GM21529 (cell line): ENCODE data around the gene BCL2L1.
"Not testable (repeated sequence)": the region's sequence is repeated elsewhere in the genome, so short reads cannot be mapped to it uniquely, and the experiment has no call there.

Experiments
- ATAC-seq: cut with Tn5 transposase; IDR thresholded peaks from one replicate; pipeline ENCODE4 v1.9.1; 2021; ENCODE audit not compliant: unreplicated experiment

Gene BCL2L1

GRCh38 chr20:31661625-31662371, 60.9 kb downstream of the BCL2L1 start:
- ATAC-seq, result peak; percentile 59

DNA sequence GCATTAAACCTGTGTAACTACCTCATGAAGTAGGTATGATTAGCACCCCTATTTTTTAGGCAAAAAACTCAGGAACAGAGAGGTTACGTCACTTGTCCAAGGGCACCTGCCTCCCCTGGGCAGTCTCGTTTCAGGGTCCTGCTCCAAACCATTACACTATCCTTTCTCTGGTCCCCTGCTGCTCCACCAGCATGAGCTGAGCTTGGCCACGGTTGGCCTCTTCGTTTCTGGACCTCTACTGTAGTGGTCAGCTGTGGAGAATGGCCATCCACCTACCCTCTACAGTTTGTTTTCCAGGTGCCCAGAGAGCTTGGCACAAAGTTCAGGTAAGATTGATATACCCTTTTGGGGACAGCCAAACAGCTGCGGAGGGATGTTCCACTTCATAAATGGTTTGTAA, 68.1 kb downstream of the BCL2L1 start:
- no peak for ATAC-seq

- no peak for ATAC-seq
Observed at GRCh38 chr20:31653561-31653960, 69.1 kb downstream of the BCL2L1 start.

DNA sequence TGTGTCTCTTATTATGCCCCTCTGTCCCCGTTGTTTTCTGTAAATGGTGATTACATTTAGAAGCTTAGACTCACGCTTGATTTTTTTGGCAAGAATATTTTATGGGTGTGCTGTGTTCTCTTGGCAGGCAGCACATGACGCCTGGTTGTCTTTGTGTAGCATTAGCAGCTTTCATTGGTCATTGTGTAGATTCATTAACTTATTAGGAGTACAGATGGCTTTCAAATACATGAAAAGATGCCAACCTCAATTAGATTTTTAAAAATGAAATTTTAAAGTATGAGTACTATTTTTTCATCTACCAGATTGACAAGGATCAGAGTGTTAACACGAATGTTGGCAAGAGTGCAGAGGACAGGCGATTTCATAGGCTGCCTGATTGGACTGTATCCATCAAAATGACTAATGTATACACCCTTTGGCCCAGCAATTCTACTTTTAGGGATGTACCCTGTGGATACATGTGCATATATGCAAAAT, 69.7 kb downstream of the BCL2L1 start:
- ATAC-seq, result no peak

DNA sequence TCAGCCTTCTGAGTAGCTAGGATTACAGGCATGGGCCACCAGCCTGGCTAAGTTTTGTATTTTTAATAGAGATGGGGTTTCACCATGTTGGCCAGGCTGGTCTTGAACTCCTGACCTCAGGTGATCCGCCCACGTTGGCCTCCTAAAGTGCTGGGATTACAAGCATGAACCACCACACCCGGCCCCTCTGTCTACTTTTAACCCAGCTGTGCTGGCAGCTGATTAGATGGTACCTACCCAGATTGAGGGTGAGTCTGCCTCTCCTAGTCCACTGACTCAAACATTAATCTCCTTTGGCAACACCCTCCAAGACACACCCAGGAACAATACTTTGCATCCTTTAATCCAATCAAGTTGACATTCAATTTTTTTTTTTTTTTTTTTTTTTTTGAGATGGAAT, 74.6 kb downstream of the BCL2L1 start:
- not testable (repeated sequence) for ATAC-seq

GRCh38 chr20:31644701-31645100, 78.0 kb downstream of the BCL2L1 start:
- no peak for ATAC-seq

DNA sequence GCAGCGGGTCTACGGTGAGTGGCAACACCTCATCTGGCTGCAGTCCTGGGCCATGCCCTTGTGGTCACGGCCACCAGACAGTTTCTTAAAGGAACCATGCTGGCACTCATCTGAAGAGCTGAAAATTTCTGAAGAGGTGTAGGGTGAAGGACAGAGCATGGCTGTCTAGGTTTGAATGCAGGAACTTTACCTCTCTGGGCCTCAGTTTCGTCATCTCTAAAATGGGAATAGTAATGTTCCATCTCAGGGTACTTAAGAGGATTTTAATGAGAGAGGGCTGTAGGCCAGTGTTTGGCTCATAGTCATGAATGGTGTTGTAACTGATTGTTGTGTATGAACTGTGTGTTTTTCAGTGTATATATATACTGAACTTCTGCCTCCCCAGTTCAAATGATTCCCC, 79.1 kb downstream of the BCL2L1 start:
- no peak for ATAC-seq

DNA sequence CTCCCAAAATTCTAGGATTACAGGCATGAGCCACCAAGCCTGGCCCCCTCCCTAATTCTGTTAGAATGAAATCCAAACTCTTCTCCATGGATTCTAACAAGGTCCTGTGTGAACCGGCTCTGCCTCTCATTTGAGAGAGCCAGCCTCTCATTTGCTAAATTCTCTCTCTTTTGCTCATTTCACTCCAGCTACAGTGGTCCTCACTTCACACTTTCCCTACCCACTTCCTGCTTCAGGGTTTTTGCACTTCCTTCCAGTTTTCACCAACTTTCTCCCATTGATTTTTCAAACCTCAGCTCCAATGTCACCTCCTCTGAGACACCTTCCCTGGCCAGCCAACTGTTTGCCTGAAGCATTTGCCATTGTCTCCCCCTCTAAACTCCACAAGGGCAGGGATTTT, 79.8 kb downstream of the BCL2L1 start:
- no peak for ATAC-seq

DNA sequence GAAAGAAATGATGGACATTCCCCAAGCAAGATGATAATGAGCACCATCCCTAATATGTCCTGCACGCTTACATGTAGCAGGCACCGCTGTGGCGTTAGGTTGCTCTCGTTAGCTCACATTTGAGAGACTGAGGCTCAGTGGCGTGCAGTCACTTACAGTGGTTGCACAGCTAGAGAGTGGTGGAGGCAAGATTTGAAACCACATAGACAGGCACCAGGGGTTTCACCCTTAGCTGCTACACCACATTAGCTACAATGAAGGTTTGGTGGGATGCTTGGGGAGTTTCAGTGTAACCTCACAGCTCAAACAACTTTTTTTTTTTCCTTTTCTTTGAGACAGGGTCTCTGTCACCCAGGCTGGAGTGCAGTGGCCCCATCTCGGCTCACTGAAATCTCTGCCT, 81.3 kb downstream of the BCL2L1 start:
- no peak for ATAC-seq

DNA sequence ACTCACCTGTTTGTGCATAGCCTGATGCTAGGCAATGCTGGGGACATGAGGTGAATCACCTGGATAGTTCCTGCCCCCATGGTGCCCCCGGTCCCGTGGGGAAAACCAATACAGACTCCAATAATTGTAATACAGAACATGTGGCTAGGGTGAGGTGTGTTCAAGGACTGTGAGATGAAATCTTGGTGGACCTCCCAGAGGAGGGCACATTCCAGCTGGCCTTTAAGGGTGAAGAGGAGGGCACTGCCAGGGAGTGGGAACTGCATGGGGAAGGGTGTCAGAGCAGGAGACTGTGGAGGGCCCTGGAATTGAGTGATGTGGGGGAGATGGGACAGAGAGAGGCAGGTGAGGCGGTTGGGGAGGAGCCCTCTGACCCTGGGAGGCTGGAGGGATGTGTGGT, 82.4 kb downstream of the BCL2L1 start:
- no peak for ATAC-seq

DNA sequence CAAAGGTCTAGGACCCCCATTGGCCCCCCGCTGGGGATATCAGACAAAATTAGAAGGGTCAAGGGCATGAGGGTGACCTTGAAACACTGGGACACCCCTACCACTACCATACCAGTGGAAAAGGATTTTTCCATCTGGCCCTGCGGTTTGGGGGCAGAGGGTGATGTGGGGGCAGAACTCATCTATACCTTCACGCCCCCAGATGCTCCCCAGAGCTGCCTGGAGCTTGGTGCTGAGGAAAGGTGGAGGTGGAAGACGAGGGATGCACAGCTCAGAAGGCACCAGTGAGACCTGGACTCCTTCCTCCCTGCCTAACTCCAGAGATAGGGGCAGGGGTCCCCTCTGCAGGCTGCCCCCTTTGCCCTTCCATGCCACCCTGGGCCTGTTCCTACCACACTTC, 83.9 kb downstream of the BCL2L1 start:
- no peak for ATAC-seq

- ATAC-seq, result no peak
Observed at GRCh38 chr20:31638317-31638716, 84.4 kb downstream of the BCL2L1 start.

DNA sequence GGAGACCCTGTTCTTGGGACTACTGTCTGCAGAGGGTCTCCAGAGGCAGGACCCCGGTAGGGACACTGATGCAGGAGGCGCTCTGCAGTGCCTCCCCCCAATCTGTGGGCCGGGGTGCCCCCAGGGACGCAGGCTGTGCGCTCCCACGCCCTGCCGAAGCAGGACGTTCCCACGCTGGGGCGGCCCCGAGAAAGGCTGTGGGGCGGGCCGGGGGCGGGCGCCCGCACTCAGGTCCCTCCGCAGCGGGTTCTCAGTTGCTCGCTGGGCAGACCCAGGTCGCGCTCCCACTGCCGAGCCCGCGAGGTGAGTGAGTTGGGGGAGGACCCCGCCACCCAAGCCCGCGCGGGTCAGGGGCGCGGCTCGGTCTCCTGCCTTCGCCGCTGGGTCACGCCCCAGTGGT, 85.0 kb downstream of the BCL2L1 start, which contains the start of gene COX4I2:
COX4I2 (plus strand) TSS at position 253 of the 400 bp plus-strand sequence. CDS start 1,106 bp downstream, outside the sequence.
- no peak for ATAC-seq

- no peak for ATAC-seq
Observed at GRCh38 chr20:31633339-31633914, 89.2 kb downstream of the BCL2L1 start.

GRCh38 chr20:31632548-31633338, 89.9 kb downstream of the BCL2L1 start:
- no peak for ATAC-seq

DNA sequence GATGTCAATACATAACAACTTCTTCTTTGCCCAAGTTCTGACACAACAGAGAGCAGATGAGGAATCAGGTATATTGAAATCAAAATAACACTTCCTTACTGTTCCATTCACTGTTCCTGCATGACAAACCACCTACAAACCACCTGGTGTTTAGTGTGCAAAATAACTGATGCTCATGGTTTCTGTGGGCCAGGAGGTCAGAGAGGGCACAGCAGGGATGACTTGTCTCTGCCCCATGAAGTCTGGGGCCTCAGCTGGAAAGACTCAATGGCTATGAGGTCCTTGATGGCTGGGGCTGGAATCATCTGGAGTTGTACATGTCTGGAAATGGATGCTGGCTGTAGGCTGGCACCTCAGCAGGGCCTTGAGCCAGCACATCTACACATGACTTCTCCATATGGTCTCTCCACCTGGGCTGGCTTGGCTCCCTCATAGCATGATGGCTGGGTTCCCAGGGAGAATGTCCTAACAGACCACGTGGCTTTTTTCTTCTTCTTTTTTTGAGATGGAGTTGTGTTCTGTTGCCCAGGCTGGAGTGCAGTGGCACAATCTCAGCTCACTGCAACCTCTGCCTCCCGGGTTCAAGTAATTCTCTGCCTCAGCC, 92.4 kb downstream of the BCL2L1 start:
- ATAC-seq, result no peak

DNA sequence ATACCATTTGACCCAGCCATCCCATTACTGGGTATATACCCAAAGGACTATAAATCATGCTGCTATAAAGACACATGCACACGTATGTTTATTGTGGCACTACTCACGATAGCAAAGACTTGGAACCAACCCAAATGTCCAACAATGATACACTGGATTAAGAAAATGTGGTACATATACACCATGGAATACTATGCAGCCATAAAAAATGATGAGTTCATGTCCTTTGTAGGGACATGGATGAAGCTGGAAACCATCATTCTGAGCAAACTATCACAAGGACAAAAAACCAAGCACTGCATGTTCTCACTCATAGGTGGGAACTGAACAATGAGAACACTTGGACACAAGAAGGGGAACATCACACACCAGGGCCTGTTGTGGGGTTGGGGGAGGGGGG, 94.6 kb downstream of the BCL2L1 start:
- not testable (repeated sequence) for ATAC-seq

DNA sequence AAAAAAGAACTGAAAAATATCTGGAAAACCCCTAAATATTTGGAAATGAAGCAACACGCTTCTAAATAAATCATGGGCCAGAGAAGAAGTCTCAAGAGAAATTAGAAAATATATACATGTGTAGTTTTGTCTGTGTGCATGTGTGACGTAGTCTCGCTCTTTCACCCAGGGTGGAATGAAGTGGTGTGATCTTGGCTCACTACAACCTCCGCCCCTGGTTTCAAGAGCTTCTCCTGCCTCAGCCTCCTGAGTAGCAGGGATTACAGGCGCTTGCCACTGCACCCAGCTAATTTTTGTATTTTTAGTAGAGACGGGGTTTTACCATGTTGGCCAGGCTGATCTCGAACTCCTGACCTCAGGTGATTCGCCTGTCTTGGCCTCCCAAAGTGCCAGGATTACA, 96.1 kb downstream of the BCL2L1 start:
- ATAC-seq, result not testable (repeated sequence)

GRCh38 chr20:31623123-31623505, 99.6 kb downstream of the BCL2L1 start:
- ATAC-seq, result not testable (repeated sequence)

- no peak for ATAC-seq
Observed at GRCh38 chr20:31620246-31620645, 102.4 kb downstream of the BCL2L1 start.

DNA sequence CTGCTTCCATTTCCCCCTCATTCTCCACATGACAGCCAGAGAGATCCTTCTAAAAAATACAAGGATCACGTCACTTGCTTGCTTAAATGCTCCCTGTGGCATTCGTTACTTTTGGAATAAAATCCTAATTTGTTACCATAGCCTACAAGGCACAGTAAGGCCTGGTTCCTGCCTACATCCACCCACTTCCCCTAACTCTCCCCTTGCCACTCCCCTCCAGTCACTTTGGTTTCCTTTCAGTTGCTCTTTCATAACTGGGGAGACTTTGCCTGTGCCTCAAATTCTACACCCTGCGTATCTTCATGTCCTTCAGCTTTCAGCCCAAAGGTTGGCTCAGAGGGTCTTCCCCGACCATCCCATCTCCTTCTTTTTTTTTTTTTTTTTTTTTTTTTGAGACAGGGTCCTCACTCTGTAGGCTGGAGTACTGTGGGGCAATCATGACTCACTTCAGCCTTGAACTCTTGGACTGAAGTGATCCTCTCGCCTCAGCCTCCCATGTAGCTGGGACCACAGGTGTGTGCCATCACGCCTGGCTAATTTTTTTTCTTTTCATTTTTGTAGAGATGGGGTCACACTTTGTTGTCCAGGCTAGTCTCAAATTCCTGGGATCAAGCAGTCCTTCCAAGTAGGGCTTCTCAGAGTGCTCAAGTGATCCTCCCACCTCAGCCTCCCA, 105.1 kb downstream of the BCL2L1 start:
- ATAC-seq, result no peak
